CD14-positive monocyte (primary cell): ENCODE measurements around the gene BNIPL. TPM values are rescaled to one million over a fixed set of nuclear protein-coding genes. Genes with fewer than 3 reads are reported as not detected.

Source experiments
- DNase-seq, 3 donors: peaks; one replicate each; pipeline ENCODE4 v3.0.0-alpha.2; 2011 to 2022
- H2AFZ ChIP-seq: 2 replicates; pipeline ENCODE4 v1.6.0; 2012; ENCODE audit warnings: mild to moderate bottlenecking, low read depth, low read length, inconsistent platforms; ENCODE audit not compliant: insufficient read depth, poor library complexity, severe bottlenecking
- H3K27ac ChIP-seq, 2 donors: 1 replicate in 1 of 2; 2 replicates in 1 of 2; pipeline ENCODE4 v1.5.1; 2012 to 2013; ENCODE audit warnings: low read length in 2 of 2, control low read depth in 1 of 2, inconsistent platforms in 1 of 2, low read depth in 1 of 2, mild to moderate bottlenecking in 1 of 2
- H3K27me3 ChIP-seq, 2 donors: one replicate each; pipeline versions ENCODE4 v1.6.0 to v1.6.1; 2011 to 2013; ENCODE audit warnings: low read length in 2 of 2; ENCODE audit not compliant: control insufficient read depth in 2 of 2, insufficient read depth in 2 of 2
- H3K36me3 ChIP-seq, 2 donors: replicated peaks in 1 of 2; 1 replicate in 1 of 2; 2 replicates in 1 of 2; pipeline versions ENCODE4 v1.5.1 to v1.6.1; 2012 to 2013; ENCODE audit warnings: low read length in 2 of 2, control low read depth in 1 of 2, inconsistent platforms in 1 of 2, mild to moderate bottlenecking in 1 of 2; ENCODE audit not compliant: insufficient read depth in 2 of 2, control insufficient read depth in 1 of 2
- H3K4me1 ChIP-seq, 2 donors: 1 replicate in 1 of 2; 2 replicates in 1 of 2; pipeline versions ENCODE4 v1.5.1 to v1.6.1; 2012 to 2013; ENCODE audit warnings: low read length in 2 of 2, control low read depth in 1 of 2, inconsistent platforms in 1 of 2, mild to moderate bottlenecking in 1 of 2, moderate library complexity in 1 of 2; ENCODE audit not compliant: insufficient read depth in 2 of 2, control insufficient read depth in 1 of 2
- H3K4me2 ChIP-seq: replicated peaks from 2 replicates; pipeline ENCODE3; 2012; ENCODE audit warnings: low read length, moderate library complexity, mild to moderate bottlenecking; ENCODE audit not compliant: poor library complexity, severe bottlenecking; ENCODE audit errors: extremely low read depth
- H3K4me3 ChIP-seq, 3 experiments: fragments of 200-600 bp in 1 of 3; sonication (generic) in 1 of 3; replicated peaks in 1 of 3; 1 replicate in 2 of 3; 2 replicates in 1 of 3; pipeline ENCODE4 v1.5.1; 2011 to 2013; ENCODE audit warnings: low read length in 3 of 3, mild to moderate bottlenecking in 3 of 3, control low read depth in 2 of 3, low read depth in 2 of 3, inconsistent platforms in 1 of 3, moderate library complexity in 1 of 3
- H3K79me2 ChIP-seq: 2 replicates; pipeline ENCODE4 v1.6.0; 2012; ENCODE audit warnings: mild to moderate bottlenecking, control low read depth, inconsistent platforms, low read length, moderate library complexity; ENCODE audit not compliant: insufficient read depth
- H3K9ac ChIP-seq: 2 replicates; pipeline ENCODE4 v1.6.0; 2017; ENCODE audit warnings: low read length, mild to moderate bottlenecking; ENCODE audit not compliant: insufficient read depth, poor library complexity, severe bottlenecking
- H3K9me3 ChIP-seq, 2 donors: replicated peaks in 1 of 2; 1 replicate in 1 of 2; 2 replicates in 1 of 2; pipeline versions ENCODE4 v1.5.1 to v1.6.1; 2012 to 2013; ENCODE audit warnings: low read length in 2 of 2, control low read depth in 1 of 2; ENCODE audit not compliant: control insufficient read depth in 1 of 2, insufficient read depth in 1 of 2
- H4K20me1 ChIP-seq: 2 replicates; pipeline ENCODE4 v1.6.0; 2012; ENCODE audit warnings: mild to moderate bottlenecking, low read length, control low read depth, moderate library complexity; ENCODE audit not compliant: insufficient read depth
- H3K27ac Mint-ChIP-seq, 7 donors: one replicate each; pipeline ENCODE4 v1.8.0; 2020; ENCODE audit warnings: mild to moderate bottlenecking in 7 of 7, mixed read lengths in 7 of 7, moderate library complexity in 6 of 7, inconsistent platforms in 2 of 7
- H3K27me3 Mint-ChIP-seq, 3 donors: one replicate each; pipeline ENCODE4 v1.8.0; 2021 to 2022; ENCODE audit warnings: low read depth in 3 of 3, mild to moderate bottlenecking in 3 of 3, mixed read lengths in 3 of 3, moderate library complexity in 3 of 3, inconsistent platforms in 1 of 3
- H3K36me3 Mint-ChIP-seq, 2 donors: one replicate each; pipeline ENCODE4 v1.8.0; 2020; ENCODE audit warnings: mixed read lengths in 2 of 2, inconsistent platforms in 1 of 2, mild to moderate bottlenecking in 1 of 2
- H3K4me1 Mint-ChIP-seq: one replicate; pipeline ENCODE4 v1.8.0; 2020; ENCODE audit warnings: mild to moderate bottlenecking, mixed read lengths
- H3K4me3 Mint-ChIP-seq, 2 donors: one replicate each; pipeline ENCODE4 v1.8.0; 2020; ENCODE audit warnings: mild to moderate bottlenecking in 2 of 2, mixed read lengths in 2 of 2, moderate library complexity in 1 of 2
- H3K9me3 Mint-ChIP-seq, 7 donors: one replicate each; pipeline ENCODE4 v1.8.0; 2020 to 2022; ENCODE audit warnings: mixed read lengths in 7 of 7, mild to moderate bottlenecking in 6 of 7, moderate library complexity in 6 of 7, inconsistent platforms in 2 of 7
- CTCF ChIP-seq: fragments of 200-600 bp; IDR thresholded peaks from one replicate; pipeline ENCODE4 v1.8.0; 2022; ENCODE audit warnings: antibody characterized with exemption, mild to moderate bottlenecking
- whole genome bisulfite sequencing: methylation state at CpG from one replicate; pipeline ENCODE4 v1.1.5; 2013; ENCODE audit warnings: missing lambda C conversion rate; ENCODE audit not compliant: insufficient coverage; 5-methylcytosine and 5-hydroxymethylcytosine counted together
- intact Hi-C, 2 donors: fragments of 100-400 bp; cut with micrococcal nuclease; formaldehyde crosslinking; loops; one replicate each; pipeline versions ENCODE4 v1.15.0 to v1.15.1; 2023
- polyA plus RNA-seq, 3 donors: library from polyadenylated mRNA; depleted of rRNA in 1 of 3; unstranded in 2 of 3; stranded (reverse) in 1 of 3; fragments of 300-500 nt in 2 of 3; fragments of >200 nt in 1 of 3; fragmentation: Illumina TruSeq in 2 of 3; gene quantifications; 1 replicate in 2 of 3; 2 replicates in 1 of 3; pipeline ENCODE4 v1.2.3, GENCODE V29; 2012 to 2021

The BNIPL gene
- polyA plus RNA-seq, 3 donors, result 0.77 TPM; not detected in 2

GRCh38 chr1:151059109-151060006 is 23.0 kb downstream of the BNIPL start, which contains the start of gene CDC42SE1:
TSS of gene CDC42SE1 (minus strand) at chr1:151059622. CDS start at chr1:151055730, 3,892 bp downstream.
- H3K27me3 Mint-ChIP-seq, result peaks cover 2 to 5% (median 2%) of the 10 kb centered on the region in 3 donors
- no peaks in the 10 kb centered on the region for H3K27me3 ChIP-seq
- H3K9ac ChIP-seq, result peak within 1 kb of the TSS; percentile 97
- H4K20me1 ChIP-seq, result peaks cover 49% of the 10 kb centered on the region
- peak within 1 kb of the TSS; percentile 93 to 94 for H3K27ac ChIP-seq
- H3K36me3 Mint-ChIP-seq, result peaks cover 34 to 38% of the 10 kb centered on the region in 2 donors
- peaks cover 51% of the 10 kb centered on the region for H3K4me1 Mint-ChIP-seq
- H3K9me3 ChIP-seq, result no peaks in the 10 kb centered on the region
- H3K36me3 ChIP-seq, result peaks cover 18 to 23% of the 10 kb centered on the region in 2 donors
- H3K9me3 Mint-ChIP-seq, result no peaks in the 10 kb centered on the region
- peak within 1 kb of the TSS; percentile 98 to 100 (median 99) for H3K27ac Mint-ChIP-seq
- TF ChIP-seq CTCF, result peak; percentile 98
- H3K4me2 ChIP-seq, result peak within 1 kb of the TSS; percentile 89
- H3K4me3 Mint-ChIP-seq, result peak within 1 kb of the TSS; percentile 99
- under 1% methylated on average over 44 of the region's 58 CpGs for WGBS
- DNase-seq, result peak; percentile 84 to 90 (median 89)
- intact Hi-C loops, result loop anchor here in 1 of 2 donors (5.0 kb wide), 2 partner anchors 37 to 52 kb away; partner anchors contain the start of genes MINDY1 and PRUNE1
- H2AFZ ChIP-seq, result peak within 1 kb of the TSS; percentile 83
- H3K79me2 ChIP-seq, result peaks cover 57% of the 10 kb centered on the region
- peak within 1 kb of the TSS; percentile 79 to 99 (median 99) for H3K4me3 ChIP-seq
- peaks cover 42 to 50% of the 10 kb centered on the region in 2 donors for H3K4me1 ChIP-seq

GRCh38 chr1:151060007-151060656 is 23.7 kb downstream of the BNIPL start, which contains the start of gene MLLT11:
TSS of gene MLLT11 (plus strand) at chr1:151060397. CDS start at chr1:151067225, 6,828 bp downstream.
- Mint-ChIP-seq H3K27me3 (peaks cover 2 to 5% (median 2%) of the 10 kb centered on the region in 3 donors), H3K4me1 (peaks cover 46% of the 10 kb centered on the region), H3K4me3 (peak within 1 kb of the TSS; percentile 99), H3K9me3 (no peaks in the 10 kb centered on the region), H3K36me3 (peaks cover 27 to 31% of the 10 kb centered on the region in 2 donors), H3K27ac (peak within 1 kb of the TSS; percentile 98 to 100 (median 99))
- Histone ChIP-seq H3K27ac (peak within 1 kb of the TSS; percentile 93 to 94), H2AFZ (peak within 1 kb of the TSS; percentile 83), H3K9ac (peak within 1 kb of the TSS; percentile 97), H3K79me2 (peaks cover 49% of the 10 kb centered on the region), H3K9me3 (no peaks in the 10 kb centered on the region), H3K4me1 (peaks cover 41 to 44% of the 10 kb centered on the region in 2 donors), H3K4me3 (peak within 1 kb of the TSS; percentile 79 to 99 (median 99)), H4K20me1 (peaks cover 41% of the 10 kb centered on the region), H3K36me3 (peaks cover 11 to 16% of the 10 kb centered on the region in 2 donors), H3K27me3 (no peaks in the 10 kb centered on the region), H3K4me2 (peak within 1 kb of the TSS; percentile 89)
- WGBS, result 0% methylated on average over 9 of the region's 15 CpGs
- no peak for TF ChIP-seq CTCF
- intact Hi-C loops, result no loop called here
- DNase-seq, result no peak
